Lower leg skin (tissue), 4 donors: ENCODE data around the gene ZNF692. TPM values are rescaled to one million over a fixed set of nuclear protein-coding genes. Genes with fewer than 3 reads are reported as not detected.
"Not testable (repeated sequence)": the region's sequence is repeated elsewhere in the genome, so short reads cannot be mapped to it uniquely, and the experiment has no call there.

Experiments
- DNase-seq, 2 donors: peaks; one replicate each; pipeline ENCODE4 v3.0.0-alpha.2; 2019; ENCODE audit warnings: low spot score in 2 of 2
- H3K4me3 ChIP-seq: fragments of 200-600 bp; sonication (generic); 2 replicates; pipeline ENCODE4 v1.5.1; 2017; ENCODE audit warnings: mild to moderate bottlenecking, low read depth; ENCODE audit not compliant: poor library complexity, severe bottlenecking
- CTCF ChIP-seq, 3 donors: fragments of 450-650 bp; IDR thresholded peaks; one replicate each; pipeline ENCODE4 v1.5.1; 2016; ENCODE audit warnings: antibody characterized with exemption in 3 of 3, mild to moderate bottlenecking in 3 of 3, moderate library complexity in 2 of 3
- POLR2A ChIP-seq, 2 donors: fragments of 450-650 bp; IDR thresholded peaks; one replicate each; pipeline ENCODE4 v1.6.1; 2016 to 2017; ENCODE audit warnings: antibody characterized with exemption in 2 of 2, mild to moderate bottlenecking in 1 of 2, moderate library complexity in 1 of 2
- WGBS, 2 donors: methylation state at CpG; one replicate each; pipeline ENCODE4 v1.1.5; 2018; 5-methylcytosine and 5-hydroxymethylcytosine counted together
- intact Hi-C: fragments of 100-400 bp; cut with DNase I; formaldehyde crosslinking; loops from one replicate; pipeline ENCODE4 v1.15.0; 2023; ENCODE audit warnings: low total_unique reads
- total RNA-seq, 4 donors: library from RNA; depleted of rRNA; stranded (reverse); fragments of >200 nt; gene quantifications; one replicate each; pipeline ENCODE4 v1.1.0, GENCODE V29; 2016

The ZNF692 gene
- total RNA-seq, 4 donors from 2014 or later = 46.3 to 90.2 (median 65.2) TPM

DNA sequence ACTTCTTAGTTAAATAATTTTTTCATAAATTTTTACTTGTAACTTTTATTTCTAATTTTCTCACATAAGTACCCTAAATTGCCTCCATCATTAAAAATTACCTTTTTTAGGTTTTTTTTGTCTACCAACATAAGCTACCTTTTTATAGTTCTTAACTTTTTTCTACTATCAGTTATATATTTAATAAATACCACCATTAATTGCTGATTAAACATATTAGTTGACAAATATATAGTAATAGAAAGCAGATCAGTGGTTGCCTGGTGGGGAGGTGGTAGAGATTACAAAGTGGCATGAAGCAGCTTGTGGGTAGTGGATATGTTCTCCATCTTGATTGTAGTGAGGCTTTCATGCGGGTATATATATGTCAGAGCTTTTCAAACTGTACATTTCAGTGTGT lies 27.0 kb downstream of the ZNF692 start:
- H3K4me3 ChIP-seq = no peak overlapping the region
- intact Hi-C loops = no loop called here
- DNase-seq = no peak
- TF ChIP-seq CTCF (IDR thresholded peaks at IDR 0.05) = no peak
- no peak for TF ChIP-seq POLR2A (IDR thresholded peaks at IDR 0.05)
- 91 to 96% methylated on average over 1 of the region's 1 CpG for whole genome bisulfite sequencing, 2 donors

- DNase-seq = peak in 1 of 2 donors; percentile 43
- H3K4me3 ChIP-seq, intact Hi-C loops: not testable (repeated sequence)
- WGBS, 2 donors = 77 to 81% methylated on average over 3 of the region's 3 CpGs
Measured at GRCh38 chr1:248830718-248831017, 28.2 kb downstream of the ZNF692 start.

DNA sequence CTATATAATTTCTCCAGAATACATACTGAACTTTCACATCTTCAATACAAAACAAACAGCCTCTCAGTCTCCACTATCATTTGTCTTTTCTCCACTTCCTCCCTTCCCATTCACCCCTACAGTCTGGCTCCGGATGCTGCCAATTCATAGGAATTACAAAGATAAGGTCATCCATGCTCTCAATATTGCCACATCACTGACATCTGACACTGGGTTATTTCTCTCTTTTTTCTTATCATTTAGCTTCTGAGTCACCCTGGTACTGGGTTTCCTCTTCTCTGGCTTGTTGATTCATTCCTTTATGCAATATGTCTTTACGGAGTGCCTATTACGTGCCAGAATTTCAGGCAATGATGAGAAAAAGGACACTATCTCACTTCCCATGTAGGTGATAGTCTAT lies 30.0 kb downstream of the ZNF692 start:
- no peak for DNase-seq
- no peak for TF ChIP-seq CTCF (IDR thresholded peaks at IDR 0.05)
- WGBS, 2 donors = 65 to 81% methylated on average over 3 of the region's 3 CpGs
- no peak overlapping the region for H3K4me3 ChIP-seq
- intact Hi-C loops = no loop called here

GRCh38 chr1:248825909-248826760 lies 32.8 kb downstream of the ZNF692 start, which contains the start of gene SH3BP5L:
TSS of gene SH3BP5L (minus strand) at chr1:248825915. CDS start at chr1:248824935, 980 bp downstream.
- intact Hi-C loops = no loop called here
- peak within 1 kb of the TSS; percentile 86 for H3K4me3 ChIP-seq
- DNase-seq = peak; percentile 93 to 98
- WGBS, 2 donors = 0% methylated on average over 56 of the region's 56 CpGs
- TF ChIP-seq POLR2A (IDR thresholded peaks at IDR 0.05) = peak in 1 of 2 donors; percentile 59
- TF ChIP-seq CTCF (IDR thresholded peaks at IDR 0.05) = peak in 1 of 3 donors; percentile 32

- TF ChIP-seq POLR2A (IDR thresholded peaks at IDR 0.05) (no peak), CTCF (IDR thresholded peaks at IDR 0.05) (no peak)
- 0 to 1% methylated on average over 18 of the region's 18 CpGs for WGBS, 2 donors
- H3K4me3 ChIP-seq = peak overlapping the region; percentile 86
- intact Hi-C loops = no loop called here
- DNase-seq = no peak
Measured at GRCh38 chr1:248825573-248825908, 33.3 kb downstream of the ZNF692 start.

DNA sequence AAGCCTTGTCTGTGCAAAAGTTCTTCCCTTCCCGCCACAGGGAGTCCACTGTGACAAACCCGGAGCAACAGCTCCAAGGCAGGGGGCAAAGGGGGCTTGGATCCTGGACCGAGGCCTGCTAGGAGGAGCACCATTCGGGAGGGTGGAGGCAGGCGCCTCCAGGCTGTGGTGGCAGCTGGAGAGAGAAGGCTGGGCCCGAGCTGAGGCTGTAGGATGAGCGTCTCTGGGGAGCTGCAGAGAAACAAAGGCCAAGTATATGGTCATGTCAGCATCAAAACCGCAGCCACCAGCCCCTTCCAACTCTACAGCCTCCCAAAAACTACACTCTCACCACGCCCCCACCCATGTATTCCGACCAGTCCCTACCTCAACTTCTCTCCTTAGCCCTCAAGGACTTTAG lies 33.7 kb downstream of the ZNF692 start:
- DNase-seq = peak in 1 of 2 donors; percentile 79
- intact Hi-C loops = no loop called here
- peak overlapping the region; percentile 86 for H3K4me3 ChIP-seq
- 16 to 22% methylated on average over 10 of the region's 10 CpGs for WGBS, 2 donors
- TF ChIP-seq CTCF (IDR thresholded peaks at IDR 0.05) (no peak), POLR2A (IDR thresholded peaks at IDR 0.05) (no peak)
